DND-41 (cell line): Measurements from ENCODE around the gene SYT4.

Experiments
- ATAC-seq: fragments of 200-7000 bp; cut with Tn5 transposase; 3 replicates; pipeline ENCODE4 v1.9.1; 2021; ENCODE audit warnings: low read depth; ENCODE audit not compliant: insufficient read depth
- DNase-seq: peaks from one replicate; pipeline ENCODE4 v3.0.0-alpha.2; 2020
- H2AFZ ChIP-seq: 2 replicates; pipeline ENCODE4 v1.6.0; 2012; ENCODE audit warnings: low read depth, low read length
- H3K27ac ChIP-seq: 2 replicates; pipeline ENCODE4 v1.5.1; 2012; ENCODE audit warnings: low read length, inconsistent platforms
- H3K27me3 ChIP-seq: fragments of 200-600 bp; sonication (generic); 2 replicates; pipeline ENCODE4 v1.6.0; 2012; ENCODE audit warnings: low read length, mild to moderate bottlenecking, inconsistent platforms; ENCODE audit not compliant: insufficient read depth, poor library complexity
- H3K36me3 ChIP-seq: 2 replicates; pipeline ENCODE4 v1.5.1; 2012; ENCODE audit warnings: low read length, inconsistent platforms; ENCODE audit not compliant: insufficient read depth
- H3K4me1 ChIP-seq: 2 replicates; pipeline ENCODE4 v1.5.1; 2012; ENCODE audit warnings: mild to moderate bottlenecking, low read length; ENCODE audit not compliant: insufficient read depth
- H3K4me2 ChIP-seq: 2 replicates; pipeline ENCODE4 v1.6.0; 2012; ENCODE audit warnings: mild to moderate bottlenecking, moderate library complexity, low read length, inconsistent platforms; ENCODE audit not compliant: insufficient read depth
- H3K4me3 ChIP-seq, 2 experiments: fragments of 200-600 bp in 1 of 2; shearing (Covaris generic) in 1 of 2; 2 replicates each; pipeline ENCODE4 v1.5.1; 2012 to 2016; ENCODE audit warnings: inconsistent platforms in 2 of 2, low read length in 2 of 2, mild to moderate bottlenecking in 2 of 2, low read depth in 1 of 2, moderate library complexity in 1 of 2
- H3K79me2 ChIP-seq: 2 replicates; pipeline ENCODE4 v1.6.0; 2012; ENCODE audit warnings: low read length, inconsistent platforms; ENCODE audit not compliant: insufficient read depth
- H3K9ac ChIP-seq: 2 replicates; pipeline ENCODE4 v1.6.0; 2012; ENCODE audit warnings: low read depth, mild to moderate bottlenecking, inconsistent platforms, low read length, moderate library complexity
- H3K9me3 ChIP-seq: 2 replicates; pipeline ENCODE4 v1.5.1; 2012; ENCODE audit warnings: low read length, moderate library complexity, mild to moderate bottlenecking, inconsistent platforms; ENCODE audit not compliant: insufficient read depth, severe bottlenecking
- H4K20me1 ChIP-seq: 2 replicates; pipeline ENCODE4 v1.6.0; 2012; ENCODE audit warnings: low read length; ENCODE audit not compliant: insufficient read depth
- CTCF ChIP-seq: IDR thresholded peaks from 2 replicates; pipeline ENCODE4 v1.5.1; 2012; ENCODE audit warnings: borderline replicate concordance, low read length, moderate library complexity, mild to moderate bottlenecking; ENCODE audit not compliant: poor library complexity, severe bottlenecking; ENCODE audit errors: extremely low read depth
- EZH2 ChIP-seq: IDR thresholded peaks from 3 replicates; pipeline ENCODE4 v1.6.1; 2012; ENCODE audit warnings: borderline replicate concordance, low read depth, mild to moderate bottlenecking, moderate library complexity, low read length, inconsistent platforms; ENCODE audit not compliant: severe bottlenecking

The SYT4 gene

DNA sequence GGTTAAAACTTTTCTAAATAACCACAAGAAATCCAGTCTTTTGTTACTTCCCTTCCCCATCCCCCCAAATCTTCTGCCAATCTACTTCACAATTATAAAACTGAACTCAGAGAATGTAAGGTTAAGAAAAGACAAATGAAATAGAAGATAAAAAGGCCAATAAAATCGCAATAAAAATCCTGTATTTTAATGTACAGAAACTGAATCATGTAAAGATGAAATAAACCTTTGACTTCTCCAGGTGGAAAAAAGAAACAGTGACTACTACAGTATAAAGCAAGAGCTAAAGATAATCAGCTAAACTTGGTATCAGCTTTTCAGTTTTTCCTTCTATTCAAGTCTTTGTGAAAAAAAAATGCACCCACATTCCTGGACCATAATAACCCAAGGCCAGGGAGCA lies 1.7 kb downstream of the SYT4 start:
- no peak overlapping the region for H3K4me2 ChIP-seq
- TF ChIP-seq EZH2 (no peak), CTCF (no peak)
- H3K27ac ChIP-seq = no peak overlapping the region
- no peak overlapping the region for H3K4me3 ChIP-seq
- no peaks in the 10 kb centered on the region for H3K36me3 ChIP-seq
- H2AFZ ChIP-seq = no peak overlapping the region
- no peaks in the 10 kb centered on the region for H3K9me3 ChIP-seq
- ATAC-seq = no peak
- no peak for DNase-seq
- H3K27me3 ChIP-seq = no peaks in the 10 kb centered on the region
- H4K20me1 ChIP-seq = no peaks in the 10 kb centered on the region
- peaks cover 2% of the 10 kb centered on the region; the same call in 1 of the 2 replicates for H3K4me1 ChIP-seq
- H3K9ac ChIP-seq = no peak overlapping the region
- no peaks in the 10 kb centered on the region for H3K79me2 ChIP-seq

DNA sequence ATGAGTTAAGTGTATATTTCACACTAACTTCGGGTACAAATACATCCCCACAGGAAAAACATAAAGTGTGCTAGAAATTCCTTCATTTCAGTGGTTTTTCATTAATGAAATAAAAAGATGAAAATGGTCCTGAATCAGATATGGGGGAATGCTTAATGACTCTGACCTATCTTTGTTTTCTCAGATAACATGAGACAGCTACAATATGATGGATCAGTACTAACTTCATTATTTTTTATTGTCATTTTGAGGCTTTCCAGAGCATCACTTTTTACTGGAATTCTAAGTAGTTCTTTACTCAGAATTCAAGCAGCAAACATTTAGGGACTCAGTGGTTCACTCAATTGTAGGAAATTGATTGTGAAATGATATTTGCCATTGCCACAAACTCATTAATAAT lies 2.8 kb downstream of the SYT4 start:
- Histone ChIP-seq H3K36me3 (no peaks in the 10 kb centered on the region), H3K4me2 (no peak overlapping the region), H3K79me2 (no peaks in the 10 kb centered on the region), H3K4me3 (no peak overlapping the region), H3K27me3 (no peaks in the 10 kb centered on the region), H3K9me3 (no peaks in the 10 kb centered on the region), H3K4me1 (peaks cover 2% of the 10 kb centered on the region; the same call in 1 of the 2 replicates), H3K27ac (no peak overlapping the region), H3K9ac (no peak overlapping the region), H4K20me1 (no peaks in the 10 kb centered on the region), H2AFZ (no peak overlapping the region)
- DNase-seq (no peak), ATAC-seq (no peak)
- TF ChIP-seq EZH2 = no peak
- no peak for TF ChIP-seq CTCF

GRCh38 chr18:43271593-43272432 lies 5.5 kb downstream of the SYT4 start:
- Histone ChIP-seq H3K27ac (no peak overlapping the region), H3K9ac (no peak overlapping the region), H3K4me2 (no peak overlapping the region), H3K4me3 (no peak overlapping the region), H3K4me1 (no peaks in the 10 kb centered on the region), H3K36me3 (no peaks in the 10 kb centered on the region), H3K27me3 (no peaks in the 10 kb centered on the region), H3K79me2 (no peaks in the 10 kb centered on the region), H3K9me3 (no peaks in the 10 kb centered on the region), H2AFZ (no peak overlapping the region), H4K20me1 (no peaks in the 10 kb centered on the region)
- DNase-seq = peak; percentile 31
- TF ChIP-seq EZH2 = no peak
- TF ChIP-seq CTCF = peak; percentile 73
- ATAC-seq = peak; percentile 69
